ENCODE results near the gene PCDH9. TPM values are rescaled to one million over a fixed set of nuclear protein-coding genes. Genes with fewer than 3 reads are reported as not detected.

Gene PCDH9
- total RNA-seq, 1 donor from 2014 or later: 0.09 TPM

- intact Hi-C loops (cut with micrococcal nuclease): no loop called here
These were observed 880.2 kb downstream of the PCDH9 start for GRCh38 chr13:66349966-66350365.

- intact Hi-C loops (cut with micrococcal nuclease): no loop called here
These were observed 881.1 kb downstream of the PCDH9 start for GRCh38 chr13:66348745-66349690.

GRCh38 chr13:66347486-66348117 is 882.5 kb downstream of the PCDH9 start:
- intact Hi-C loops (cut with micrococcal nuclease): no loop called here

- intact Hi-C loops (cut with micrococcal nuclease): no loop called here
These were observed 884.2 kb downstream of the PCDH9 start for GRCh38 chr13:66345971-66346370.

GRCh38 chr13:66345518-66345810 is 884.7 kb downstream of the PCDH9 start:
- intact Hi-C loops (cut with micrococcal nuclease): no loop called here

- intact Hi-C loops (cut with micrococcal nuclease): no loop called here
These were observed 885.2 kb downstream of the PCDH9 start for GRCh38 chr13:66344805-66345517.

GRCh38 chr13:66343224-66343828 is 886.8 kb downstream of the PCDH9 start:
- intact Hi-C loops (cut with micrococcal nuclease): no loop called here

- intact Hi-C loops (cut with micrococcal nuclease): no loop called here
These were observed 888.3 kb downstream of the PCDH9 start for GRCh38 chr13:66341635-66342377.

- intact Hi-C loops (cut with micrococcal nuclease): no loop called here
These were observed 890.9 kb downstream of the PCDH9 start for GRCh38 chr13:66339214-66339613.

GRCh38 chr13:66338542-66338941 is 891.6 kb downstream of the PCDH9 start:
- intact Hi-C loops (cut with micrococcal nuclease): no loop called here

- intact Hi-C loops (cut with micrococcal nuclease): no loop called here
These were observed 894.5 kb downstream of the PCDH9 start for GRCh38 chr13:66335626-66336025.

- intact Hi-C loops (cut with micrococcal nuclease): no loop called here
These were observed 900.1 kb downstream of the PCDH9 start for GRCh38 chr13:66329988-66330451.

- intact Hi-C loops (cut with micrococcal nuclease): no loop called here
These were observed 901.7 kb downstream of the PCDH9 start for GRCh38 chr13:66328476-66328875.

GRCh38 chr13:66323745-66324347 is 906.3 kb downstream of the PCDH9 start:
- intact Hi-C loops (cut with micrococcal nuclease): no loop called here

GRCh38 chr13:66322936-66323335 is 907.2 kb downstream of the PCDH9 start:
- intact Hi-C loops (cut with micrococcal nuclease): no loop called here

GRCh38 chr13:66322193-66322740 is 907.9 kb downstream of the PCDH9 start:
- intact Hi-C loops (cut with micrococcal nuclease): no loop called here

GRCh38 chr13:66314911-66315310 is 915.2 kb downstream of the PCDH9 start:
- intact Hi-C loops (cut with micrococcal nuclease): no loop called here

- intact Hi-C loops (cut with micrococcal nuclease): no loop called here
These were observed 916.7 kb downstream of the PCDH9 start for GRCh38 chr13:66313413-66313812.

- intact Hi-C loops (cut with micrococcal nuclease): no loop called here
These were observed 917.6 kb downstream of the PCDH9 start for GRCh38 chr13:66312312-66313087.
